Fibroblast of mammary gland (primary cell): ENCODE data around the gene FMN1.

Source experiments
- DNase-seq: peaks from one replicate; pipeline ENCODE4 v3.0.0-alpha.2; 2010; ENCODE audit warnings: low read depth
- H3K4me3 ChIP-seq: 2 replicates; pipeline ENCODE4 v1.5.1; 2011; ENCODE audit warnings: low read depth, mild to moderate bottlenecking, low read length, moderate library complexity; ENCODE audit not compliant: control insufficient read depth
- CTCF ChIP-seq: conservative IDR thresholded peaks from 2 replicates; pipeline ENCODE4 v1.5.1; 2011; ENCODE audit warnings: low read depth, low read length, inconsistent platforms; ENCODE audit not compliant: control insufficient read depth, insufficient read depth

Gene FMN1

GRCh38 chr15:32987067-32987466 is 207.4 kb downstream of the FMN1 start:
- no peak for TF ChIP-seq CTCF
- no peak for DNase-seq
- no peak overlapping the region for H3K4me3 ChIP-seq

- no peak for TF ChIP-seq CTCF
- DNase-seq: no peak
- H3K4me3 ChIP-seq: no peak overlapping the region
Observed at GRCh38 chr15:32986147-32986546, 208.4 kb downstream of the FMN1 start.

GRCh38 chr15:32983679-32984078 is 210.8 kb downstream of the FMN1 start:
- no peak overlapping the region for H3K4me3 ChIP-seq
- DNase-seq: no peak
- TF ChIP-seq CTCF: no peak

- TF ChIP-seq CTCF: no peak
- H3K4me3 ChIP-seq: no peak overlapping the region
- peak; percentile 16 for DNase-seq
Observed at GRCh38 chr15:32982001-32982400, 212.5 kb downstream of the FMN1 start.

- TF ChIP-seq CTCF: no peak
- H3K4me3 ChIP-seq: no peak overlapping the region
- peak; percentile 53 for DNase-seq
Observed at GRCh38 chr15:32981536-32981935, 213.0 kb downstream of the FMN1 start.

GRCh38 chr15:32979710-32980109 is 214.8 kb downstream of the FMN1 start:
- no peak for TF ChIP-seq CTCF
- peak; percentile 93 for DNase-seq

GRCh38 chr15:32977506-32977905 is 217.0 kb downstream of the FMN1 start:
- DNase-seq: no peak
- no peak for TF ChIP-seq CTCF
- H3K4me3 ChIP-seq: no peak overlapping the region

More at GRCh38 chr15:32979710-32980109, 214.8 kb downstream of the FMN1 start:
- H3K4me3 ChIP-seq: no peak overlapping the region
